HuH-7.5 (cell line): ENCODE results near the gene PCDHGB2.
"Not testable (repeated sequence)": the region's sequence is repeated elsewhere in the genome, so short reads cannot be mapped to it uniquely, and the experiment has no call there.

ENCODE experiments used
- DNase-seq: peaks from one replicate; pipeline ENCODE4 v3.0.0; 2011; ENCODE audit warnings: low spot score

PCDHGB2 gene

DNA sequence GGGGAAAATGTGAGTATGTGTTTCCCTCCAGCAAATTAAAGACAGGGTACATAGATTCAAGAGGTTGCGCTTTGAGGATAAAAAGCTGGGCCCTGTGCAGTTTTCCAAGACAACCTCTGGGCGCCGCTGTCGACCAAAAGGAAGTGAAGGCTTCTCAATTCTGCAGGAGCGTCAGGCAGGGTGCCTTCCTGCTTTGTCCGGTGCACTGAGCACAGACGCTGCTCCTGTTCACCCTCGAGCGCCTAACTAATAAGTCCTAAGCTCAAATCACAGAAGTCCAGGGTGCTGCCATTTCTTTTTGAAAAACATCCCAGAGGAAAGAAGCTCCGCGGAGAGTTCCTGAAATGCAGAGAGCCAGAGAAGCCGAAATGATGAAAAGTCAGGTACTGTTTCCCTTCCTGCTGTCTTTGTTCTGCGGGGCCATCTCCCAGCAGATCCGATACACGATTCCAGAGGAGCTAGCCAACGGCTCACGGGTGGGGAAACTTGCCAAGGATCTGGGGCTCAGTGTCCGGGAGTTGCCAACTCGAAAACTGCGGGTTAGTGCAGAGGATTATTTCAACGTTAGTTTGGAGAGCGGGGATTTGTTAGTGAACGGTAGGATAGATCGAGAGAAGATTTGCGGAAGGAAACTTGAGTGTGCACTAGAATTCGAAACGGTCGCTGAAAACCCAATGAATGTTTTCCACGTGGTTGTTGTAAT lies 9.7 kb upstream of the PCDHGB2 start, which contains the start of gene PCDHGB1:
Gene PCDHGB1, plus strand, starts transcription at position 183 of the 703 bp plus-strand sequence. Its CDS starts 162 bp downstream, at position 345.
- peak; percentile 92 for DNase-seq

DNA sequence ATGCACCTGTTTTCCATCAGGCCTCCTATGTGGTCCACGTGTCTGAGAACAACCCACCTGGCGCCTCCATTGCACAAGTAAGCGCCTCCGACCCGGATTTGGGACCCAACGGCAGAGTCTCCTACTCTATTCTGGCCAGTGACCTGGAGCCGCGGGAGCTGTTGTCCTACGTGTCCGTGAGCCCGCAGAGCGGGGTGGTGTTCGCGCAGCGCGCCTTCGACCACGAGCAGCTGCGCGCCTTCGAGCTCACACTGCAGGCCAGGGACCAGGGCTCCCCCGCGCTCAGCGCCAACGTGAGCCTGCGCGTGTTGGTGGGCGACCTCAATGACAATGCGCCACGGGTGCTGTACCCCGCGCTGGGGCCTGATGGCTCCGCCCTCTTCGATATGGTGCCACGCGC lies 8.2 kb upstream of the PCDHGB2 start:
- no peak for DNase-seq

DNA sequence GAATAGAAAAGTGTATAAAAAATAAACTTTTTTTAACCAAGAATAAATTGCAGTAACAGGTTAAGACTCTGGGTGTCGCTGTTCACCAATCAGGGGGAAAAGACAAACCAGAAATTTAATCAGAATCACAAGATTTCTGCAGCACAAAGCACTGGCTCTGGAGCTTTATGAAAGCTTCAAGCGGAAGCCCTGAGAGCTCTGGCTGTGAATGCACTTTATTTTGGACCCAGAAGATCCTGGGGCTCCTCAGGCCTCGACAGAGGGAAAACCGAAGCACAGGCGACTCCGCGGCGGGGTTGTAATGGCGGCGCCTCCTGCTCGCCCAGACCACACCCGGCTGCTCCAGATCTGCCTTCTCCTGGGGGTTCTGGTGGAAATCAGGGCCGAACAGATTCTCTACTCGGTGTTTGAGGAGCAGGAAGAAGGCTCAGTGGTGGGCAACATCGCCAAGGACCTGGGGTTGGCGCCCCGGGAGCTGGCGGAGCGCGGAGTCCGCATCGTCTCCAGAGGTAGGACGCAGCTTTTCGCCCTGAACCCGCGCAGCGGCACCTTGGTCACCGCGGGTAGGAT lies 4.8 kb upstream of the PCDHGB2 start, which contains the start of gene PCDHGA4:
Gene PCDHGA4, plus strand, starts transcription at position 122 of the 570 bp plus-strand sequence. Its CDS starts 87 bp downstream, at position 209.
- DNase-seq = no peak

DNA sequence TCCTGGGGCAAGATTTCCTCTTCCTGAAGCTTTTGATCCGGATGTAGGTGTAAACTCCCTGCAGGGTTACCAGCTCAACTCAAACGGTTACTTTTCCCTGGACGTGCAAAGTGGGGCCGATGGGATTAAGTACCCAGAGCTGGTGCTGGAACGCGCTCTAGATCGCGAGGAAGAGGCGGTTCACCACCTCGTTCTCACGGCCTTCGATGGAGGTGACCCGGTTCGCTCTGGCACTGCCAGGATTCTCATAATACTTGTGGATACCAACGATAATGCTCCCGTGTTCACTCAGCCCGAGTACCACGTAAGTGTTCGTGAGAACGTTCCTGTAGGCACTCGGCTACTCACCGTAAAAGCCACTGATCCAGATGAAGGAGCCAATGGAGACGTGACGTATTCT lies 4.2 kb upstream of the PCDHGB2 start:
- no peak for DNase-seq

DNA sequence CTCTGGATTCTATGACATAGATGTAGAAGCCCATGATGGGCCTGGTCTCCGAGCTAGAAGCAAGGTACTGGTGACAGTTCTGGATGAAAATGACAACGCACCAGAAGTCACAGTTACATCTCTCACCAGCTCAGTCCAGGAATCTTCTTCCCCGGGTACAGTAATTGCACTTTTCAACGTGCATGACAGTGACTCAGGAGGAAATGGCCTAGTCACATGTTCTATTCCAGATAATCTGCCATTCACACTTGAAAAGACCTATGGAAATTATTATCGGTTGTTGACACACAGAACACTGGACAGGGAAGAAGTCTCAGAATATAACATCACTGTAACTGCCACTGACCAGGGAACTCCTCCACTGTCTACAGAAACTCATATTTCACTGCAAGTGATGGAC lies 3.7 kb upstream of the PCDHGB2 start:
- no peak for DNase-seq

GRCh38 chr5:141356950-141357349 lies 2.8 kb upstream of the PCDHGB2 start:
- DNase-seq = no peak

GRCh38 chr5:141360685-141361084 lies 891 bp downstream of the PCDHGB2 start:
- DNase-seq = no peak

DNA sequence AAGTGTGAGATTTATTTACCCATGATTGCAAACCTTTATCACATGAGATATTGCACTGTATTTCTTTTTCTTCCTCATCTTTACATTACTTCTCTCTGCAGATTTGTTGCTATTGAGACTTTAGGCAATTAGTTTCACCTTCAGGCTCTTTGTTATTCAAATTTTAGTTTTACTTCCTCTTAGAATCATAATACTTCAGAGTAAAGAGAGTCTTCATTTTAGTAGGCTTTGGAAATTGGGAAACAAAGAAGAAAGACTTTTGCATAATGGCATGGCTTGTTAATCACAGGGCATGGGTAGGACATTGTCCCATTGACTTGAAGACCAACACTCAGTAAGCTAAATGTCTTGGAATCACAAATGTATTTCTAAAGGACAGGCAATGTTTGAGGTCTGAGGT lies 2.9 kb downstream of the PCDHGB2 start:
- DNase-seq = no peak

GRCh38 chr5:141363952-141364660 lies 4.3 kb downstream of the PCDHGB2 start, which contains the start of gene PCDHGA5:
Gene PCDHGA5 (plus strand): TSS chr5:141364162. CDS start chr5:141364331, 169 bp downstream.
- no peak for DNase-seq

GRCh38 chr5:141366016-141366896 lies 6.5 kb downstream of the PCDHGB2 start:
- no peak for DNase-seq

- DNase-seq = no peak
These were observed 10.4 kb downstream of the PCDHGB2 start, which contains the start of gene PCDHGB3 for GRCh38 chr5:141369994-141370848. Gene PCDHGB3 (plus strand): TSS chr5:141370242. CDS start chr5:141370395, 153 bp downstream.

GRCh38 chr5:141371572-141372475 lies 12.0 kb downstream of the PCDHGB2 start:
- DNase-seq = no peak

- no peak for DNase-seq
These were observed 14.0 kb downstream of the PCDHGB2 start, which contains the start of gene PCDHGA6 for GRCh38 chr5:141373673-141374317. Gene PCDHGA6 (plus strand): TSS chr5:141373891. CDS start chr5:141374084, 193 bp downstream.

GRCh38 chr5:141374627-141375026 lies 14.8 kb downstream of the PCDHGB2 start:
- DNase-seq = no peak

GRCh38 chr5:141375444-141376155 lies 15.8 kb downstream of the PCDHGB2 start:
- DNase-seq = not testable (repeated sequence)

DNA sequence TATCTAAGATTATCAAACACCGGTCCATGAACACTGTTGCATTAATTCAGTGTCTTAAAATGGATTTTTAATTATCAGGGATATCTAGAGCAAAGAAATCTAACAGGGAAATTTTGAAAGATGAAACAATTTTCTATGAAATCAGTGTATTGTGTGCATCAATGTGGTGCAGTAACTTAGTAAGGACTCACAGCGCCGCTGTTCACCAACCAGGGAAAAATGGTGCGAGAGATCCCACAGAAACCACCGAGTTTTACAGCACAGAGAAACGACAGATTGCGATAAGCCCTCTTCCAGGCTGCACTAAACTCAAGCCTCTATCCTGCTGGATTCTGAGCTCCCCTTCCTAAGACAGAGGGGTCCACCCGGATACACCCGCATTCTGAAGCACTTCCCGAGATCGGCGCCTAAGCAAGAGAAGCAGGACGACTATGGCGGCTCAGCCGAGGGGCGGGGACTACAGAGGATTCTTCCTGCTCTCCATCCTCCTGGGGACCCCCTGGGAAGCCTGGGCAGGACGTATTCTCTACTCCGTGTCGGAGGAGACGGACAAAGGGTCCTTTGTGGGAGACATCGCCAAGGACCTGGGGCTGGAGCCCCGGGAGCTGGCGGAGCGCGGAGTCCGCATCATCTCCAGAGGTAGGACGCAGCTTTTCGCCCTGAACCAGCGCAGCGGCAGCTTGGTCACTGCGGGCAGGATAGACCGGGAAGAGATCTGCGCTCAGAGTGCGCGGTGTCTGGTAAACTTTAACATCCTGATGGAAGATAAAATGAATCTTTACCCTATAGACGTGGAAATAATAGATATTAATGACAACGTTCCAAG lies 22.9 kb downstream of the PCDHGB2 start, which contains the start of gene PCDHGA7:
Gene PCDHGA7, plus strand, starts transcription at position 274 of the 826 bp plus-strand sequence. Its CDS starts 158 bp downstream, at position 432.
- peak; percentile 70 for DNase-seq

DNA sequence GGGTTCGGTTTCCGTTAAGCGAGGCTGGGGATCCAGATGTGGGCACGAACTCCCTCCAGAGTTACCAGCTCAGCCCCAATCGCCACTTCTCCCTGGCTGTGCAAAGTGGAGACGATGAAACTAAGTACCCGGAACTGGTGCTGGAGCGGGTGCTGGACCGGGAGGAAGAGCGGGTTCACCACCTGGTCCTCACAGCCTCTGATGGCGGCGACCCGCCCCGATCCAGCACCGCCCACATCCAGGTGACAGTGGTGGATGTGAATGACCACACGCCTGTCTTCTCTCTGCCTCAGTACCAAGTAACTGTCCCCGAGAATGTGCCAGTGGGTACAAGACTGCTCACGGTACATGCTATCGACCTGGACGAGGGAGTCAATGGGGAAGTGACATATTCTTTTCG lies 23.6 kb downstream of the PCDHGB2 start:
- peak; percentile 23 for DNase-seq
